HEK293T (cell line): ENCODE data around the gene SMARCA5.

Source experiments
- CTBP1 ChIP-seq: fragments of 450-650 bp; IDR thresholded peaks from 2 replicates; pipeline ENCODE4 v1.6.1; 2016; ENCODE audit warnings: borderline replicate concordance
- FOXK2 ChIP-seq: fragments of 450-650 bp; IDR thresholded peaks from 2 replicates; pipeline ENCODE4 v1.6.1; 2016; ENCODE audit warnings: mild to moderate bottlenecking

- TF ChIP-seq CTBP1 (no peak), FOXK2 (no peak)
Observed at GRCh38 chr4:143555676-143556075, 42.2 kb downstream of the SMARCA5 start.
